Stimulated activated CD4-positive, alpha-beta T cell treated with anti-CD3 and anti-CD28 coated beads, Interleukin-1b, Interleukin-23, amount 100 ng/mL, for 24 hours (primary cell): ENCODE measurements around the gene AKR1A1.
"Not testable (repeated sequence)": the region's sequence is repeated elsewhere in the genome, so short reads cannot be mapped to it uniquely, and the experiment has no call there.

Source experiments
- DNase-seq, 4 experiments: peaks; one replicate each; pipeline ENCODE4 v3.0.0-alpha.2; 2020; ENCODE audit warnings: low read depth in 4 of 4, low spot score in 1 of 4

AKR1A1 gene

DNA sequence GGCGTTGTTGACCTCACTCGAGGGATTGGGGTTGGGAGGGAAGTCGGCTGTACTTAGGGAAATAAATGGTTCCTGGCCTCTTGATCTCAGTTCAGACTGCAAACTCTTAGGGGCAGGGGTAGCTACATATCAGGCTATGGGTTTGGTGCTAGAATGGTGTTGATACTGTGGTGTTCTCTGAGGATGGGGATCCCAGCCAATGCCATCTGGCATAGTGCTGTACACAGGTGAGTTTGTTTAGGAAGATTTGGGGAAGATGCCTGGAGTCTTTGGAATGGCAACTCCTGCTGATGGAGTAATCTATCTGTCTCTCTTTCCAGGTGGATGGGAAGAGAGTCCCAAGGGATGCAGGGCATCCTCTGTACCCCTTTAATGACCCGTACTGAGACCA, 18.9 kb downstream of the AKR1A1 start:
- DNase-seq = no peak

DNA sequence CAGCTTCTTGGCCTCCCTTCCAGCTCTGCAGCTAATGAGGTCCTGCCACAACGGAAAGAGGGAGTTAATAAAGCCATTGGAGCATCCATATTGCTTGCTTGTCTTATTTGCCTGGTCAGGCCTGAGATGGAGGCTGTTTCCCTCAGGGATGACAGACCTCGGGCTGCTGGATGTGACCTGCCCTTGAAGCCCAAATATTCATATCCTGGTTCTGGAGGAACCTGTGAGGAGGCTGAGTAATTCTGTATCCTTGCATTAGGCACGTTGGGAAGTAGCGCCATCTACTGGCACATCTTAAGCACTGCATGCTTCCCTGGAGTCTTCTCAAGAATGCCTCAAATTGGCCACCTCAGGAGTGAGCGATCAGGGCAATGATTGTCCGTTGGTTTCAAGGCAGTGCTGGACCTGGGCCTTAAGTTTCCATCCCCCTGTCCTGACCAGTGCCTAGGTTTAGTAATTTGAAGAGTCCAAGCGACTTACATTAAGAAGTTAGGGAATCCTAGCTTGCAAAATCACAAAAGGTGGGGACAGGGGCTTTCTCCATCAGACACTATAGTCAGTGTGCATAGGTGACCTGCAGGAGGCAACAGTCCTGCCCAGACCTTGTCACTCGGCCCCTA, 19.4 kb downstream of the AKR1A1 start:
- peak; percentile 44 to 47 (median 47) for DNase-seq

DNA sequence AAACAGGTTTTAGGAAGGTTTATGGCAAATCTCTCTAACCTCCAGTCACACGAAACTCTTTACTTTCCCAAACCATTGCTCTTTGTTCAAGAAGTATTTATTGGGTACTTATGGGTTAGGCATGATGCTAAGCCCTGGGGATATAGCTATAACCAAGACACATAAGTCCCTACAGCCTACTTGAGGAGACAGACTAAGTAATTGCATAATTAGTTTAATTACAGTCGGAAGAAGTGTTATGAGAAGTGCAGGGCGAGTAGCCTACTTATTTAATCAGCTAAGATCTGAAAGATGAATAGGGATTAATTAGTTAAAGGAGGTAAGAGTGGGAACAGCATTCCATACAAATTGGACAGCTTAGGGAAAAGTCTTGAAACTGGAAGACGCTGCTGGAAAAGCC, 20.0 kb downstream of the AKR1A1 start:
- DNase-seq = no peak

DNA sequence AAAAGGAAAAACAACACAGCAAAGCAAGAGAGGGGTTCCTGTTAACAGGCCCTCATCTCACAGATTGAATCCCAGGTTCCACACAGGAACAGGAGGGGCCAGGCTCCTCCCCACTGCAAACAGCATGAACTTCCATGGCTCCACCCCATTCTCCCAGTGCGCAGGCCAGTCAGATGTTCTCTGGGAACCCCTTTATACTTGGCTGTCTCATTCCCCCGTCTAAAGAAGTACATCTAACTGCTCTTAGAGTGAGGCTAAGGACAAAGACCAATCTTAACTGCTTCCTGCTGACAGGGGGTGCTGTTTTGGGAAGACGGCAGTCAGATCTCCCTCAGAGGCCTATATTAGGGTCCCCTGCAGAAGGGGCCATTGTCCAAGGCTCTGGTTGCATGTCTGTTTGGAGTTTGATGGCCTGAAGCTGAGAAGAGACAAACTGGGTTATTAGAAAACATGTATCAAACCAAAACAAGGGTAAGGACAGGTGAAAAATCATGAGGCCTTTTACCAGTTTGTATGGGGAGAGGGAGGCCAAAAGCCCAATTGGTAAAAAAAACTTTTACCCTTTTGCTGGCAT, 22.7 kb downstream of the AKR1A1 start:
- DNase-seq = no peak

DNA sequence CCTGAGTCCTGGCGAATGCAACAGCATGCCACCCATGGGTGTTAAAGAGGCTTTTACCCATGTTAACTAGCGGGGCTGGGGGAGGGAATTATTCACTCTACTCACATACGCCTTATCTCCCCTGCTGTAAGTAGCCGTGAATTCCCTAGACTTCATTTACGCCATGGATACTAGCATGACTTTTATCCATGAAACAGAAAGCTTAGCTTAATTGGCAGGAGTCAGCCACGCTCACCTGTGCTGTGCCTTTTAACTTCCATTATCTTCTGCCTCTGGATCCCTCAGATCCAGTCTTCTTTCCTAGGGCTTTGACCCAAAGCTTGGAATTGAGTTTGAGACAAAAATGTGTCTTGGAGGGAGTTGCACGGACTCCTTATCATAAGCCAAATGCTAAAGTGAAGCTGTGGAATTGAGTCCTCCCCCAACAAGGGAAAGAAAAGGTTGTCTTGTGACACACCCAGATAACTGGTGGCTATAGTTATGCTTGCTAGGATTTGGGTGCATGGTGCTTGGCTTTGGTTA, 23.5 kb downstream of the AKR1A1 start:
- DNase-seq = no peak

DNA sequence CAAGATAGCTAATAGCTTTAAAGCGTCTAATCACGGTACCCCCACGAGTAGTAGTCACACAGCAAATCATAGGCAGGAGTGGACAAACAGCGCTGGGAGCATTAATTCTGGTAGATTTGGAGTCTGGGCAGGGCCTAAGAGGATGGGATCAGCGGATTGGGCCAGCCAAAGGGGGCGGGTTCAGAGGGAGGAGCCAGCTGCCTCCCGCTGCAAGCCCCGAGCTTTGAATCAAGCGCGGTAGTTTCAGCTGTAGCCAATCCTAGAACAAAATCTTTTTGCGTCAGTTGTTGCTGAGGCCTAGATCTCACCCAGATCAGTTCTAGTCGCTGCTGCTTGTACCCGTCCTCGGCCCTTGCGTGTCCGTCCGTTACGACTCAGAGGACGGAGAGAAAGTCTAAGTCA, 32.6 kb downstream of the AKR1A1 start:
- DNase-seq = peak; percentile 75 to 91 (median 86)

DNA sequence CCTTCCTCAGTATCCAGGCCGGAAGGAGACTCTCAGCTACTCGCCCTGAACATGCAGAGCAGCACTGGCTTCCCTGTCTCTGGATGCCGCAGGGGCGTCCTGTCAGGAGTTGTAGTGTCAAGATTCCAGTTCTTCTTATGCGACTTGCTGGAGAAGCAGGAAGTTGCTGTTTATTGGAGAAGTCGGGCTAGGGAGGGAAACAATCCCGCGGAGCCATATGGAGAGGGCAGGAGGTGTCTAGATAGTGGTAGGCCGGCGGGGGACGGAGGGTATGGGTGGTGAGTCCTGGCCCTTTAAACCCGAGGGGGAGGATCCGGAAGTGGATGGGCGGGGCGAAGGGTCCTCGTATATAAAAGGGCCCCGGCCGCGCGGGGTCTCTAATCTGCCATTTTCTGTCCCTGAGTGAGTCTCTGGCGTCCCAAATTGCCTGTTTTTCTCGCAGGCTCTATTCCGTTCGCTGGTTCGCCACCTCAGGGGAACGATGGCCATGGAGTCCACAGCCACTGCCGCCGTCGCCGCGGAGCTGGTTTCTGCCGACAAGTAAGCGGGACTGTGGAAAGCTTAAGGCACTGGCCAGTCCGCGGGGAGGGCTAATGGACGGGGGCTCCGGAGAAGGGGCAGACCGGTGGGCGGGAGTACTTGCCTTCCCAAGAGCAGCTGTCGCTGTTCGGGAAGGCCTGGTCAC, 33.2 kb downstream of the AKR1A1 start, which contains the start of gene NASP:
Gene NASP, plus strand, starts transcription at position 376 of the 685 bp plus-strand sequence. Its CDS starts 106 bp downstream, at position 482.
- DNase-seq = peak; percentile 80 to 95 (median 87)

DNA sequence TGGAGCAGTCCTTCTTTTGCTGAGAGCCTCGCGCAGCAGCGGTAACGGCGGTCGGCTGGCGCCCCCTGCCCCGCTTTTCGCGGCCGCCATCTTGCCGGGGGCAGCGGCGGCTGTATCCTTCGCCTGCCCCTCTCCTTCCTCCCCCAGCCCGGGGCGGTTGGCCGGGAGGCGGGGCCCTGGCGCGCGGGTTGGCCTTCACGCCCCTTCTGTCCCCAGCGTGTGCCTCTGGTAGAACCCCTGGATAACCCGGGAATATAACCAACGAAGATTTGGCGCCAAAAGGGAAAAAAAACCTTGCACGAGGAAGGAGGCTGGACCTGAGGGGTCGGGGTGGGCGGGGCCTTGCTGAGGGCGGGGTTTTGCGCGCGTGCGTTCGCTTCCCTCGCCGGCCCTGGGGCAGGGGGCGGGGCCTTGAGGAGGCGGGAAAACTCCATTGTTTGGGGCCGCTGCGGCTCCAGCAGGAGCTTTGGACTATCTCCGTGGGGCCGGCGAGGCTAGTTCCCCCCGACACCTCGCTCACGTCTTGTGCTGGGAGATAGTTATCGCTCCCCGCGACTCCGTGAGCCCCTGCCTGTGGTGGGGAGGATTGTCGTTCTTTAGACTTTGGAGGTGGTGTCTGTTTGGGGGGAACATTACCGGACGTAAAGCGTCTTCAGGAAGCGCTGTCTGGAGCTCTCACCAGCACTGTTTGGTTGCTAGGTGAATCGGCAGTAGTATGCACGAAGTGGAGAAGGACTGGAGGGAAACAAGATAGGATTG, 33.9 kb downstream of the AKR1A1 start:
- DNase-seq = peak; percentile 76 to 86 (median 80)

DNA sequence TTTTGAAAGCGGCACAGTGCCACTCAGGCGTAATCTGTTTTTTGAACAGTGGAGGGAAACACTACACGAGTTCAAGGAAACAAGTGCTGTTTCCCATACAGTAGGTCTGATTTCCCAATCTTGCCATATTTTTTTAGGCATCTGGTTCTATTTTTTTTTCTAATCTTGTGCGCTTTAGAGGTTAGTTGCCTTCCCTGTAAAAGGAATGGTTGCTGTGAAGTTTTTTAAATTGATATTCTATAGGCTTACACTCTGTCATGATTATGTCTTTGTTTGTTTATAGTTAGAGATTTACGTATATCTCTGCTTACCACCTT, 34.4 kb downstream of the AKR1A1 start:
- no peak for DNase-seq

DNA sequence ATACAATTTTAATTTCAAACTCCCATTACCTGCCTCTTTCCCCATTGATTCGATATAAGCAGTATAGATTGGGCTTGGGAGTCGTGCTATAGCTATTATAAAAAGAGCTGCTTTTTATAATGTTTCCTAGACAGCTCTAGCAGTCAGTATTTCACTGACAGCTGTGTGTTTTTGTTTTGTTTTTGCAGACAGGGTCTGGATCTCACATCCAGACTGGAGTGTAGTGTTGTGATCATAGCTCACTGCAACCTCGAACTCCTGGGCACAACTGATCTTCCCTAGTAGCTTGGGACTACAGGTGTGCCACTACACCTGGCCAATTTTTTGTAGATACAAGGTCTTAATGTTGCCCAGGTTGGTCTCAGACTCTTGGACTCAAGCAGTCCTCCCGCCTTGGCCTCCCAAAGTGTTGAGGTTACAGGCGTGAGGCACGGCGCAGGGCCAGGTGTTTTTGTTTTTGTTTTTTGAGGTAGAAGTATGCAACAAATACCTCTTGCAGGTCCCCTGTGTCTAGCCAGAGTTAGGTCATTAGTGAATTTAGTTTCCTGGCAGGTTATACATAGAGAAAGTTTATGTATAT, 35.0 kb downstream of the AKR1A1 start:
- DNase-seq = no peak

DNA sequence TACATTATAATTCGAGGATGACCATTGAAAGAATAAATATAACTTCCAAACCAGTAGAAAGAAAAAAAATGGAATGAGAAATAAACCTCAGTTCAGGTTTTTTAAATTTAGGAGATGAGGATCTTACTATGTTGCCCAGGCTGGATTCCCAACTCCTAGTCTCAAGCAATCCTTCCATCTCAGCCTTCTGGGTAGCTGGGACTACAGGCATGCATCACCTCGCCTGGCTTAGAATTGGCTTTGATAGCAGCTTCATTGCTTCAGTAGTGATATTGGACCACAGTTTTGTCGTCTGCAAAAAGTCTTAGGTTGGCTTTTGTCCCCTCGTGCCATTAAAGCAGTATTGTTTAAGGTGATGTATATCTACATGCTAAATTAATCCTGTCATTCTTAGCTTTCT, 36.1 kb downstream of the AKR1A1 start:
- DNase-seq = no peak

DNA sequence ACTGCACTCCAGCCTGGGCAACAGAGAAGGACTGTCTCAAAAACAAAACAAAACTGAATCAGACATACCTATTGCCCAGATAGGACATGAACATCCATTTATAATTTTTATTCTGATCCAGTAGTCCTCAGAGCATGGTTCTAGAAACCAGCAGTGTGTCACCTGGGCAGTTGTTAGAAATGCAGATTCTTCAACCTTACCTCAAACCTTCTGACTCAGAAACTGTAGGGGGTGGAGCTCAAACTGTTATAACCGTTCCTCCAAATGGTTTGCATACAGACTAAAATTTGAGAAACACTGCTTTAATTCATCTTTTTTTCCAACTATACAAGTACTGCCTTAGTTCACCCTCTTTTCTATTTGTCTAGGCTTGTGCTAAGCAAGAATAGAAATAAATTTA, 39.2 kb downstream of the AKR1A1 start:
- DNase-seq = no peak

DNA sequence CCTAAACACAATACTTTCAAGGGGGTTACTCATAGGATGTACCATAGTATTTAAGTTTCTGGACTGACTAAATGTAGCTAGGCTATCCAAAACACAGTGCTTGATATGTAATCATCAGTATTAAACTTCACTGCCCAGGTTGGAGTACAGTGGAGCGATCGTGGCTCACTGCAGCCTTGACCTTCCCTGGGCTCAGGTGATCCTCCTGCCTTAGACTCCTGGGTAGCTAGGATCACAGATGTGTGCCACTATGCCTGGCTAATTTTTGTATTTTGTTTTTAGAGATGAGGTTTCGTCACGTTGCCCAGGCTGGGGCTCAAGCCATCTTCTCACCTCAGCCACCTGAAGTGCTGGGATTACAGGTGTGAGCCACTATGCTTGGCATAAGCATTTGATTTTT, 43.8 kb downstream of the AKR1A1 start:
- no peak for DNase-seq

DNA sequence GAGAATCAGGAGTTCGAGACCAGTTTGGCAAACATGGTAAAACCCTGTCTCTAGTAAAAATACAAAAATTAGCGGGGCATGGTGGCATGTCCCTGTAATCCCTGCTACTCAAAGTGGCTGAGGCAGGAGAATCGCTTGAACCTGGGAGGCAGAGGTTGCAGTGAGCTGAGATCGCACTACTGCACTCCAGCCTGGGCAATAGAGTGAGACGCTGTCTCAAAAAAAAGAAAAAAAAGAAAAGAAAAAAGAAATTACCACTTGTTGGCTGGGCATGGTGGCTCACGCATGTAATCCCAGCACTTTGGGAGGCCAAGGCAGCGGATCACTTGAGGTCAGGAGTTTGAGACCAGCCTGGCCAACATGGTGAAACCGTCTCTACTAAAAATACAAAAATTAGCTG, 46.1 kb downstream of the AKR1A1 start:
- DNase-seq = not testable (repeated sequence)

DNA sequence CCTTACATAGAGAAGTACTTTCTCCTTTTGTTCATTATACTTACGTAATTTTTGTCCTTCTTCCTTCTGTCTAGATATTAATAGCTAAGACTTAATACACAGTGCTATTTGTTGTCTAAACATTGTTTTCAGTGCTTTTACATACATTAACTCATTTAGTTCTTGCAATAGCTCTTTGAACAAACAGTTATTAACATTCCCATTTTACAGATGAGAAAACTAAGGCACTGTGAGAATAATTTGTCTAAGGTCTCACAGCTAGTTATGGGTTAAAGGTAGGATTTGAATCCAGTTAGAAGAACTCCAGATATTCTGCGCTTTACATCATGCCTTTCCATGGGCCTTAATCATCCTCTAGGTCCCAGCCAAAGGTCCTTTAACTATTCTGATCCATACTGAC, 53.6 kb downstream of the AKR1A1 start:
- no peak for DNase-seq

DNA sequence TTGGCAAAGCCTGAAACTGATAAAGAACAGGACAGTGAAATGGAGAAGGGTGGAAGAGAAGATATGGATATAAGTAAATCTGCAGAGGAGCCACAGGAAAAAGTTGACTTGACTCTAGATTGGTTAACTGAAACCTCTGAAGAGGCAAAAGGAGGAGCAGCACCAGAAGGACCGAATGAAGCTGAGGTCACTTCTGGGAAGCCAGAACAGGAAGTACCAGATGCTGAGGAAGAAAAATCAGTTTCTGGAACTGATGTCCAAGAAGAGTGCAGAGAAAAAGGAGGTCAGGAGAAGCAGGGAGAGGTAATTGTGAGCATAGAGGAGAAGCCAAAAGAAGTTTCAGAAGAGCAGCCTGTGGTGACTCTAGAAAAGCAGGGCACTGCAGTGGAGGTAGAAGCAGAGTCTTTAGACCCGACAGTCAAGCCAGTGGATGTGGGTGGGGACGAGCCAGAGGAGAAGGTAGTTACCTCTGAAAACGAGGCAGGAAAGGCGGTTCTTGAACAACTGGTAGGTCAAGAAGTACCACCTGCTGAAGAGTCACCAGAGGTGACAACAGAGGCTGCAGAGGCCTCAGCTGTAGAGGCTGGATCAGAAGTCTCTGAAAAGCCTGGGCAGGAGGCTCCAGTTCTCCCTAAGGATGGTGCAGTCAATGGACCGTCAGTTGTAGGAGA, 56.9 kb downstream of the AKR1A1 start:
- DNase-seq = no peak

DNA sequence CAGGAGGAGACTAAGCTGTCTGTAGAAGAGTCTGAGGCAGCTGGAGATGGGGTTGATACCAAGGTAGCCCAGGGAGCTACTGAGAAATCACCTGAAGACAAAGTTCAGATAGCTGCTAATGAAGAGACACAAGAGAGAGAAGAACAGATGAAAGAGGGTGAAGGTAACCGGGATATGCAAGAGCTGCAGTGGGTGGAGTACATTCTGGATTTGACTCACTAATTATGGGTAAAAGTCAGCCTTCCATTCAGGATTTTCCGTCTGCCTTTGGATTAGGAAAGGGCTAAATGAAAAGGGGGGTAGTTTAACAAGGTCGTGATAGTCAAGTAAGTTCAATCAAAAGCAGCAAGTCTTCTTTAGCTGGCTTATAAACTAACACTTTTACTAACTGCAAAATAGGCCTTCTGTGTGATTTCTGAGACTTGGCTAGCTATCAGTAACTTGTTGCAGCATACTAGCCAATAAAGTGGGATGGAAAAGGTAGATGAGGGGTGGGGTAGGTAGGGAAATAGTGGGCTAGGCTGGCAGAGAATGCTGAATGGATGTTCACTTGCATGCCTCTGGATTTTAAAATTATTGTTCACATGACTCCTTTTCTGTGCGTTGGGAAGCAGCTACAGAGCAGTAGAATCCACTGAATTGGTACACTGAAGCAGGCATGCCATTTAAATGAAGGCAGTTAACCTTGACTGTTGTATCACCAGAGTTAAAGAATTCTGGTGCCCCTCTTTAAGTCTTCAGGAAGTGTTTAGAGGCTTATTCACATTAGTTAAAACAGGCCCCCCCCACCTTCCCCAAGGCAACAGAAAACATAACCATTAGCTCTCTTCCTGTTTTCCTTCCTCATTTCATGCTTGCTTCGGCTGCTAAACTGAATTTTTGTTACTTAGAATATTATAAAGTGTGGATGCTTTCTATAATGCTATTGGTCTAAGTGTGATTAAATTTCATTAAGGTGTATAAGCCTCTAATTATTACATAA, 57.8 kb downstream of the AKR1A1 start:
- no peak for DNase-seq

DNA sequence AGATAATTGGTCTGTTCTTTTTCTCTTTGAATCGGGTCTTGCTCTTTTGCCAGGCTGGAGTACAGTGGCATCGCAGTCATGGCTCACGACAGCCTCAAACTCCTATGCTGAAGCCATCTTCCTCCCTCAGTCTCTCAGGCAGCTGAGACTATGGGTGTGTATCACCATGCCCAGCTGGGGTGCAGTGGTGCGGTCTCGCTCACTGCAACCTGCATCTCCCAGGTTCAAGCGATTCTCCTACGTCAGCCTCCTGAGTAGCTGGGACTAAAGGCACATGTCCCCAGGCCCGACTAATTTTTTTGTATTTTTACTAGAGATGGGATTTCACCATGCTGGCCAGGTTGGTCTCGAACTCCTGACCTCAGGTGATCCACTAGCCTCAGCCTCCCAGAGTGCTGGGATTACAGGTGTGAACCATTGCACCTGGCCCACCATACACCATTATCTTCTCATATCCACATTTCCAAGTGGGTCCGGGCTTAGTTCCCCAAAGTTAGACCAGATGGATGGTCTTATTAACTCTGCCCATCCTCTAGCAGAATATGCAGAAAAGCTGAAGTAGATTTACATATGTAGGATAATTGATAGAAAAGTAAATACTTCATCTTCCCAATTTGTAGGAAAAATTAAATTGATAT, 60.1 kb downstream of the AKR1A1 start:
- no peak for DNase-seq

DNA sequence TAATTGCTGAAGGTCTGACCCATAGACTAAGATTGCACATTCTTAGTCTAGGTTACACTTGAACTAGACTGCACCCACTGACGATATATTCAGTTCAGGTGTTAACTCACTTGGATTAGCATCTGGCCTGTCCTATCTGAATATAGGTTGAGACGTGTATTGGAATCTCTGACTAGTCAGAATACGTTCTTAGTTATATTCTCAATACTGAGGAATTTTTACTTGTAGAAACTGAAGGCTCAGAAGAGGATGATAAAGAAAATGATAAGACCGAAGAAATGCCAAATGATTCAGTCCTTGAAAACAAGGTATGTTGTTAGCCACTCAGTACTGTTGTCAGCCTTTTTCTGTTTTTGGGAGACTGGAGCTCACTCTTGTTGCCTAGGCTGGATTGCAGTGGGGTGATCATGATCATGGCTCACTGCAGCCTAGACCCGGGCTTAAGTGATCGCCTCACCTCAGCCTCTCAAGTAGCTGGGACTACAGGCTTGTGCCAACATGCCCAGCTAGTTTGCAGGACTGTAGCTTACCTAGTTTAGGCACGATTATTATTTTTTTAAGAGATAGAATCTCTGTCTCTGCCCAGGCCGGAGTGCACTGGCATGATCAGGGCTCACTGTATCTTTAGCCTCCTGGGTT, 62.4 kb downstream of the AKR1A1 start:
- no peak for DNase-seq
